ENCODE measurements around the gene NSDHL.

NSDHL gene

GRCh38 chrX:152917656-152918579, 87.1 kb downstream of the NSDHL start:
- no peak for DNase-seq

- no peak for DNase-seq
Measured at GRCh38 chrX:152918707-152919106, 87.8 kb downstream of the NSDHL start.

Measured in midbrain (tissue), 1 donor.